Measurements from ENCODE around the gene ZNF780B.

- TF ChIP-seq CTCF (IDR thresholded peaks at IDR 0.05) (no peak), ZFX (IDR thresholded peaks at IDR 0.05; ENCODE audit: borderline replicate concordance) (no peak)
Observed at GRCh38 chr19:39995794-39996193, 60.2 kb downstream of the ZNF780B start.

Data from 22Rv1 (cell line).